Middle frontal gyrus (tissue), 1 donor: ENCODE data around the gene DUSP14.

Experiments
- DNase-seq: peaks from one replicate; pipeline ENCODE4 v3.0.0-alpha.2; 2015; ENCODE audit warnings: low spot score; ENCODE audit errors: extremely low spot score

Gene DUSP14

DNA sequence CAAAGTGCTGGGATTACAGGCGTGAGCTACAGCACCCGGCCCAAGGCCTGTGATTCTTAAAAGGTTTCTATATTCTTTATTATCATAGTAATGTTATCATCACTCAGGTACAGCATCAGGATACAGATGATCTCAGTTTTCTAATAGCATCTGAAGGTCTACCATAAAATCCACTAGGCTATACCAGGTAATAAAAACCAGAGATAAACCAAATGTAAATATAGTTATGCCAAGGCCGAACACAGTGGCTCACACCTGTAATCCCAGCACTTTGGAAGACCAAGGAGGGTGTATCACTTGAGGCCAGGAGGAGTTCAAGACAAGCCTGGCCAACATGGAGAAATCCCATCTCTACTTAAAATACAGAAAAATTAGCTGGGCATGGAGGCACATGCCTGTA lies 65.7 kb downstream of the DUSP14 start:
- DNase-seq: no peak

DNA sequence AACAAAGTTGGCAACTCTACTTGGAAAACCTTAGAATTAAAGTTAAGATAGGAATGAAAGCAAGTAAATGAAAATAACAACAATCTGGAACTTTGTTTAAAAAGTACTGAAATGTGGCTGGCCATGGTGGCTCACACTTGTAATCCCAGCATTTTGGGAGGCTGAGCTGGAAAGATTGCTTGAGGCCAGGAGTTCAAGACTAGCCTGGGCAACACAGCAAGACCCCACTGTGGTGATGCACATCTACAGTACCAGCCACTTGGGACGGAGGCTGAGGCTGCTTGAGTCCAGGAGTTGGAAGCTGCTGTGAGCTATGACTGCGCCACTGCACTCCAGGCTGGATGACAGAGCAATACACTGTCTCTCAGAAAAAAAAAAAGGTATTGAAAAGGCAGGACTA lies 67.8 kb downstream of the DUSP14 start:
- DNase-seq: no peak

DNA sequence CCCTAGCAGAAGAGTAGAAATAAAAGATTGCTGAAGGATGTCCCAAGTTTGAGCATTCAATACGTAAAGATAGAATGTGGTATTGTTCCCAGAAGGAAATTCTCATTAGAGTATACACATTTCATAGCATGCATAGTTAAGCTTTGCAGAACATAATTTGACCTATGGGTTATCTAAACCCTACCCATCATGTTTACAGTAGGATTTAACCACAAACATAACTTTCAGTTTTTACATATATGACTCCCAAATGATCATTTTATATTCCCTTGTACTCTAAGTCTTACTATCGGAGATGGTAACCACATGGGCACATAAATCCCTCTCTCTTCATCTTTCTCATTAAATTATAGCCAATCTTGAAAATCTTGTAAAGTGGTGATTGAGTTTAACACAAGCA lies 68.6 kb downstream of the DUSP14 start:
- DNase-seq: no peak

DNA sequence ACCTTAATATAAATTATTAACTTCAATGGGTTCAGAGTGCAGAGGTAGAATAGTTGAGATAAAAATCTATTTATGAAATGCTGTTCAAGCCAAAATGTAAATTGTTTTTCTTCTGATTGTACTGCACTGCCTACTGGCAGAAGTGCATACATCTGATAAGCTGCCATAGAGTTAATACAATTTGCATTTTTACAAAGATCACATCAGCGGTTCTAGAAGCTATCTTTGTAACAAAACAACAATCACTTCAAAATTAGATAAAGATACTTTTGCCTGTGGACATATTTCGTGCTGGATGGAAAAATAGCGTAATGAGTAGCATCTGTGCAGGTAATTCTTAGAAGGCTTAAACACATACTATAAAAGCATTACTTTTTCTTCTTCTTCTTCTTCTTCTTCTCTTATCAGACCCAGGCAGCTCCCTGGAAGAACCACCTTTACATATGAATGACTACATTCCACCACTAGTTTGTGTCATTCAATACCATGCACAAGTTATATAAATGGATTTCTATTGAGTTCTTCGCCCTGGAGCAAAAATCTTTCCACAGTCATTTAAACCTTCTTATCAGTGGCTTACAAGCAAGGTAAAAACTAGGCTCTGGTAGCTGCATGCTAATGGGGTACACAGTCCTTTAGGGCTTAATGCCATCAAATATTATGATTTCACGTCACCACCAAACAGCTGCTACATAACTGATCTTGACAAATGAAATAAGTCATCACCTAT lies 72.5 kb downstream of the DUSP14 start:
- DNase-seq: no peak
